GM23338 (cell line): ENCODE results near the gene ROBO1. TPM values are rescaled to one million over a fixed set of nuclear protein-coding genes. Genes with fewer than 3 reads are reported as not detected.
"Not testable (repeated sequence)": the region's sequence is repeated elsewhere in the genome, so short reads cannot be mapped to it uniquely, and the experiment has no call there.

Source experiments
- ATAC-seq: fragments of 200-7000 bp; cut with Tn5 transposase; 3 replicates; pipeline ENCODE4 v1.9.1; 2020
- DNase-seq: peaks from one replicate; pipeline ENCODE4 v3.0.0-alpha.2; 2015; ENCODE audit warnings: low spot score
- H2AFZ ChIP-seq: fragments of 200-600 bp; sonication (generic); 2 replicates; pipeline ENCODE4 v1.8.0; 2016; ENCODE audit warnings: antibody characterized with exemption, mild to moderate bottlenecking, moderate library complexity
- H3F3A ChIP-seq: fragments of 200-600 bp; sonication (generic); replicated peaks from 2 replicates; pipeline ENCODE4 v1.8.0; 2017; ENCODE audit warnings: antibody characterized with exemption, mixed run types, low read depth
- H3K27ac ChIP-seq: fragments of 200-600 bp; sonication (generic); 2 replicates; pipeline ENCODE4 v1.6.1; 2016; ENCODE audit warnings: low read depth
- H3K27me3 ChIP-seq: fragments of 200-600 bp; sonication (generic); 2 replicates; pipeline ENCODE4 v1.8.0; 2016; ENCODE audit warnings: mild to moderate bottlenecking, mixed run types, moderate library complexity; ENCODE audit not compliant: insufficient read depth
- H3K36me3 ChIP-seq: fragments of 200-600 bp; sonication (generic); 2 replicates; pipeline ENCODE4 v1.8.0; 2016; ENCODE audit warnings: mild to moderate bottlenecking; ENCODE audit not compliant: insufficient read depth
- H3K4me1 ChIP-seq: fragments of 200-600 bp; sonication (generic); 2 replicates; pipeline ENCODE4 v1.8.0; 2016; ENCODE audit warnings: mild to moderate bottlenecking, moderate library complexity; ENCODE audit not compliant: insufficient read depth
- H3K4me2 ChIP-seq: fragments of 200-600 bp; sonication (generic); 2 replicates; pipeline ENCODE4 v1.7.1; 2017; ENCODE audit warnings: mixed run types
- H3K4me3 ChIP-seq: fragments of 200-600 bp; sonication (generic); 2 replicates; pipeline ENCODE4 v1.6.1; 2016; ENCODE audit warnings: mixed run types
- H3K79me2 ChIP-seq: fragments of 200-600 bp; sonication (generic); replicated peaks from 2 replicates; pipeline ENCODE4 v1.8.0; 2017; ENCODE audit warnings: mild to moderate bottlenecking; ENCODE audit not compliant: insufficient read depth
- H3K9me2 ChIP-seq: fragments of 200-600 bp; sonication (generic); 2 replicates; pipeline ENCODE4 v1.8.0; 2017; ENCODE audit not compliant: insufficient read depth
- H4K20me1 ChIP-seq: fragments of 200-600 bp; sonication (generic); replicated peaks from 2 replicates; pipeline ENCODE4 v1.8.0; 2017; ENCODE audit warnings: mild to moderate bottlenecking; ENCODE audit not compliant: insufficient read depth
- H3K27ac Mint-ChIP-seq: 2 replicates; pipeline ENCODE4 v1.8.0; 2020; ENCODE audit warnings: inconsistent platforms, mild to moderate bottlenecking, moderate library complexity, mixed read lengths
- H3K27me3 Mint-ChIP-seq: 3 replicates; pipeline ENCODE4 v1.8.0; 2022; ENCODE audit warnings: low read depth, mild to moderate bottlenecking, moderate library complexity, mixed read lengths, inconsistent platforms; ENCODE audit not compliant: insufficient read depth, poor library complexity
- H3K36me3 Mint-ChIP-seq: 3 replicates; pipeline ENCODE4 v1.8.0; 2021; ENCODE audit warnings: low read depth, mild to moderate bottlenecking, inconsistent platforms, moderate library complexity, mixed read lengths
- H3K4me1 Mint-ChIP-seq: 3 replicates; pipeline ENCODE4 v1.8.0; 2020; ENCODE audit warnings: mild to moderate bottlenecking, inconsistent platforms, mixed read lengths
- H3K4me3 Mint-ChIP-seq: 3 replicates; pipeline ENCODE4 v1.8.0; 2021; ENCODE audit warnings: moderate library complexity, mild to moderate bottlenecking, inconsistent platforms, mixed read lengths
- H3K9me3 Mint-ChIP-seq: 3 replicates; pipeline ENCODE4 v1.8.0; 2020; ENCODE audit warnings: moderate library complexity, mild to moderate bottlenecking, inconsistent platforms, mixed read lengths
- CTCF ChIP-seq, 2 experiments: fragments of 200-600 bp in 1 of 2; sonication (generic) in 1 of 2; conservative IDR thresholded peaks; 2 replicates each; pipeline versions ENCODE4 v1.5.1 to v1.6.1; 2016 to 2017; ENCODE audit warnings: antibody characterized with exemption in 2 of 2, low read depth in 2 of 2, mild to moderate bottlenecking in 2 of 2, moderate library complexity in 1 of 2
- ZNF462 ChIP-seq: fragments of 250-450 bp; sonication (Bioruptor Pico); IDR thresholded peaks from 2 replicates; pipeline ENCODE4 v1.5.0; 2020; ENCODE audit warnings: mild to moderate bottlenecking, moderate library complexity
- polyA plus RNA-seq: library from polyadenylated mRNA; unstranded; fragments of >200 nt; fragmentation: Nextera tagmentation; extraction: Ambion mirVana; gene quantifications from 2 replicates; pipeline ENCODE4 v1.2.1, GENCODE V29; 2016
- total RNA-seq: library from RNA; depleted of rRNA; stranded (reverse); fragments of >200 nt; shearing (Covaris generic); gene quantifications from 2 replicates; pipeline ENCODE4 v1.2.3, GENCODE V29; 2014

ROBO1 gene
- total and polyA plus RNA-seq, 2 experiments from 2014 or later = 19.2 to 78.3 TPM

GRCh38 chr3:79306934-79307570 lies 460.7 kb downstream of the ROBO1 start (continued):
- no peak for TF ChIP-seq ZNF462 (CRISPR knock-in tag)
- no peak for TF ChIP-seq CTCF (conservative IDR thresholded peaks at IDR 0.05; ENCODE audit: low read depth in 2 of 2)

- not testable (repeated sequence) for H3K27me3 ChIP-seq, H3K9me2 ChIP-seq, H3K27me3 Mint-ChIP-seq, H3K27ac ChIP-seq, H4K20me1 ChIP-seq, H3K27ac Mint-ChIP-seq, H2AFZ ChIP-seq, DNase-seq, H3F3A ChIP-seq, H3K4me1 ChIP-seq, H3K4me3 Mint-ChIP-seq, H3K36me3 ChIP-seq, H3K4me3 ChIP-seq, ATAC-seq, H3K9me3 Mint-ChIP-seq, H3K79me2 ChIP-seq, H3K4me2 ChIP-seq
- H3K4me1 Mint-ChIP-seq = peaks cover 11% of the 10 kb centered on the region
- H3K36me3 Mint-ChIP-seq = peaks cover 14% of the 10 kb centered on the region; the same call in 2 of the 3 replicates
Observed at GRCh38 chr3:79299949-79300635, 467.7 kb downstream of the ROBO1 start.
